ENCODE results near the gene SYCE1.

Gene SYCE1

DNA sequence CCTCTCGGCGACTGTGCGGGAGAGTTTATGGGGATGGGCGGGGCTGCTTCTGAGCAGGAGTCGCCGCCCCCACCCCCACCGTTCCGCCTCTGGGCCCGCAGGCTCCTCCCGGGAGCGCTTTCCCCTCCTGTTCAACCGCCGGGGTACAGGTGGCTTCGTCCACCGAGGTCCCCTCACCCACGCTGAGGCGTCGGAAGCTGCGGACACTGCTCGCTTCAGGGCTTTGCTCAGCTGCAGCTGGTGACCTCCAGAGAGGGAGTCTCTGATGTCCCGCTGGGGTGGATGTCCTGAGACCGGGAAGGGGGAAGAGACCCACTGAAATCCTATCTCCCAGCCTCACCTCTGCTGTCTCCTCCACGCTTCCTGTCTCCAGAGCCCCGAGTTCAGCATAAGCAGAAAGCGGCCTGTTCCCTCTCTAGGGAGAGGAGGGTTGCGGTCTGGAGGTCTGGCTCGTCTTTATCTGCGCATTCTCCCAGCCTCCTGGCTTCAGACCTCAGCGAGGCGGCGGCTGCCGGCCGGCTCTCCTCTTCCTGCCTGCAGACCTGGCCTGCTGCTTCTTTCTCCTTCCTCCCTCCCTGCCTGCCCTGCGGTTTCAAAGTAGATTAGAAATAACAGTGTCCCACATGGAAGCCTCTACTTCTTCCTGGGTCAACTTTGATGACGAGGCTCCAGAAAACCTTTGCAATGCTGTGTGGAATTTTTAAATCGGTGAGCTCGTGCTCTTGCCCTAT lies 36.4 kb downstream of the SYCE1 start:
- Histone ChIP-seq H2AFZ (ENCODE audit: low read depth) (no peak overlapping the region), H3K36me3 (ENCODE audit: insufficient read depth) (no peaks in the 10 kb centered on the region), H3K79me2 (ENCODE audit: insufficient read depth, low read depth) (no peaks in the 10 kb centered on the region), H3K27ac (no peak overlapping the region), H3K4me3 (IDR thresholded peaks at IDR 0.05; ENCODE audit: insufficient read depth, low read depth, low read length) (no peak overlapping the region), H3K27me3 (ENCODE audit: insufficient read depth, low read depth) (peaks cover 9% of the 10 kb centered on the region; the same call in 1 of the 2 replicates), H3K4me2 (no peak overlapping the region), H4K20me1 (ENCODE audit: insufficient read depth) (no peaks in the 10 kb centered on the region), H3K4me1 (ENCODE audit: low read depth, poor library complexity, severe bottlenecking) (no peaks in the 10 kb centered on the region), H3K9ac (no peak overlapping the region)
- TF ChIP-seq, protein P1, sequence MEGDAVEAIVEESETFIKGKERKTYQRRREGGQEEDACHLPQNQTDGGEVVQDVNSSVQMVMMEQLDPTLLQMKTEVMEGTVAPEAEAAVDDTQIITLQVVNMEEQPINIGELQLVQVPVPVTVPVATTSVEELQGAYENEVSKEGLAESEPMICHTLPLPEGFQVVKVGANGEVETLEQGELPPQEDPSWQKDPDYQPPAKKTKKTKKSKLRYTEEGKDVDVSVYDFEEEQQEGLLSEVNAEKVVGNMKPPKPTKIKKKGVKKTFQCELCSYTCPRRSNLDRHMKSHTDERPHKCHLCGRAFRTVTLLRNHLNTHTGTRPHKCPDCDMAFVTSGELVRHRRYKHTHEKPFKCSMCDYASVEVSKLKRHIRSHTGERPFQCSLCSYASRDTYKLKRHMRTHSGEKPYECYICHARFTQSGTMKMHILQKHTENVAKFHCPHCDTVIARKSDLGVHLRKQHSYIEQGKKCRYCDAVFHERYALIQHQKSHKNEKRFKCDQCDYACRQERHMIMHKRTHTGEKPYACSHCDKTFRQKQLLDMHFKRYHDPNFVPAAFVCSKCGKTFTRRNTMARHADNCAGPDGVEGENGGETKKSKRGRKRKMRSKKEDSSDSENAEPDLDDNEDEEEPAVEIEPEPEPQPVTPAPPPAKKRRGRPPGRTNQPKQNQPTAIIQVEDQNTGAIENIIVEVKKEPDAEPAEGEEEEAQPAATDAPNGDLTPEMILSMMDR (conservative IDR thresholded peaks at IDR 0.05; ENCODE audit: low read depth, low read length): no peak

DNA sequence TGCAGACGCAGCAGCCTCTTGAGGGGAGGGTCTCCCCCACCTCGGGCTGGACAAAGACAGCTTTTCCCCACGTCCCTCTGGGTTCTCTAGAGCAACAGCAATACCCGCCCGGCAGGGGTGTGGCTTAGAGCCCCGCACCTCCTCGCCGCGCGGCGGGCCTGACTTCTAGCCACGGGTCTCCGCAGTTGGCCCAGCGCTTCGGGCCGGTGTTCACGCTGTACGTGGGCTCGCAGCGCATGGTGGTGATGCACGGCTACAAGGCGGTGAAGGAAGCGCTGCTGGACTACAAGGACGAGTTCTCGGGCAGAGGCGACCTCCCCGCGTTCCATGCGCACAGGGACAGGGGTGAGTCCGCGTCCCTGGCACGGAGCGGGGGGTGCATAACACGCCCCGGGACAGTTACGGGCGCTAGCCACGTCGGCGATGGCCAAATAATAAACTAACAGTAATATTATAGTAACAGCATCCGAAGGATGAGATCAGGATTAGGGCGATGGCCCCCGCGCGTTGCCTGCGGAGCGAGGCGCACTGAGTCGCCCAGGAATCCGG lies 37.0 kb downstream of the SYCE1 start:
- H4K20me1 ChIP-seq (ENCODE audit: insufficient read depth): no peaks in the 10 kb centered on the region
- H3K36me3 ChIP-seq (ENCODE audit: insufficient read depth): no peaks in the 10 kb centered on the region
- peaks cover 11% of the 10 kb centered on the region; the same call in 1 of the 2 replicates for H3K27me3 ChIP-seq (ENCODE audit: insufficient read depth, low read depth)
- H3K79me2 ChIP-seq (ENCODE audit: insufficient read depth, low read depth): no peaks in the 10 kb centered on the region
- TF ChIP-seq, protein P1 (conservative IDR thresholded peaks at IDR 0.05; ENCODE audit: low read depth, low read length): no peak
- H3K27ac ChIP-seq: no peak overlapping the region
- H3K9ac ChIP-seq: no peak overlapping the region
- no peak overlapping the region for H2AFZ ChIP-seq (ENCODE audit: low read depth)
- H3K4me3 ChIP-seq (IDR thresholded peaks at IDR 0.05; ENCODE audit: insufficient read depth, low read depth, low read length): no peak overlapping the region
- no peaks in the 10 kb centered on the region for H3K4me1 ChIP-seq (ENCODE audit: low read depth, poor library complexity, severe bottlenecking)
- H3K4me2 ChIP-seq: no peak overlapping the region

DNA sequence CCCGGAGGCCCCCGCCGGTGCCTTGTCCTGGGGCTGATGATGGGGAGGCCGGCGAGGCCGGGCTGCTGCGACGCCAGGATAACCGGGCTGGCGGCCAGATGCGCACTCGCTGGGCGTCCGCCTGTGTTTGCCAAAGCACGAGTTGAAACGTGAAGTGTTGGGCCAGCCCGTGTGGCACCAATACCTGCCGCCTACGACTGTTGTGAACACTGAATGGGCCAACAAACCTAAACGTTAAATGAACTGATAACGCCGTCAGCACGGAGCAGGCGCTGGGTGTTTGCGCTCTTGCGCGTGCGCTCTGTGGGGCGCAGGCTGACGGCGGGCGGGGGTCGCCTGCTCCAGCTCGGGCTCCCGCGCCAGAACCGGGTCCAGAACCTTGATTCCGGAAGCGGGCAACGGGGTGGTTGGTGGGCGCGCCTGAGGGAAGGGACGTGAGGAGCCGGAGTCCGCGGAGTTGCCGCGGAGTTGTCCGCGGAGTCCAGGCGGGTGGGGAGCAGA lies 37.6 kb downstream of the SYCE1 start:
- Histone ChIP-seq H3K79me2 (ENCODE audit: insufficient read depth, low read depth) (no peaks in the 10 kb centered on the region), H3K4me1 (ENCODE audit: low read depth, poor library complexity, severe bottlenecking) (no peaks in the 10 kb centered on the region), H3K4me3 (IDR thresholded peaks at IDR 0.05; ENCODE audit: insufficient read depth, low read depth, low read length) (no peak overlapping the region), H4K20me1 (ENCODE audit: insufficient read depth) (no peaks in the 10 kb centered on the region), H3K36me3 (ENCODE audit: insufficient read depth) (no peaks in the 10 kb centered on the region), H3K4me2 (no peak overlapping the region), H3K27ac (no peak overlapping the region), H3K27me3 (ENCODE audit: insufficient read depth, low read depth) (peaks cover 15% of the 10 kb centered on the region), H2AFZ (ENCODE audit: low read depth) (no peak overlapping the region), H3K9ac (no peak overlapping the region)
- TF ChIP-seq, protein P1 (conservative IDR thresholded peaks at IDR 0.05; ENCODE audit: low read depth, low read length): no peak

DNA sequence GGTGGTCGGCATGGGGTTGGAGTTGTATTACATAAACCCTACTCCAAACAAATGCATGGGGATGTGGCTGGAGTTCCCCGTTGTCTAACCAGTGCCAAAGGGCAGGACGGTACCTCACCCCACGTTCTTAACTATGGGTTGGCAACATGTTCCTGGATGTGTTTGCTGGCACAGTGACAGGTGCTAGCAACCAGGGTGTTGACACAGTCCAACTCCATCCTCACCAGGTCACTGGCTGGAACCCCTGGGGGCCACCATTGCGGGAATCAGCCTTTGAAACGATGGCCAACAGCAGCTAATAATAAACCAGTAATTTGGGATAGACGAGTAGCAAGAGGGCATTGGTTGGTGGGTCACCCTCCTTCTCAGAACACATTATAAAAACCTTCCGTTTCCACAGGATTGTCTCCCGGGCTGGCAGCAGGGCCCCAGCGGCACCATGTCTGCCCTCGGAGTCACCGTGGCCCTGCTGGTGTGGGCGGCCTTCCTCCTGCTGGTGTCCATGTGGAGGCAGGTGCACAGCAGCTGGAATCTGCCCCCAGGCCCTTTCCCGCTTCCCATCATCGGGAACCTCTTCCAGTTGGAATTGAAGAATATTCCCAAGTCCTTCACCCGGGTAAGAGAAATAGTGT lies 38.3 kb downstream of the SYCE1 start, which contains the start of gene CYP2E1:
TSS of gene CYP2E1 (plus strand) at position 407 of the 632 bp plus-strand sequence. CDS start at position 440, 33 bp downstream.
- H3K79me2 ChIP-seq (ENCODE audit: insufficient read depth, low read depth): no peaks in the 10 kb centered on the region
- peaks cover 15% of the 10 kb centered on the region for H3K27me3 ChIP-seq (ENCODE audit: insufficient read depth, low read depth)
- H3K9ac ChIP-seq: no peak within 1 kb of the TSS
- no peaks in the 10 kb centered on the region for H3K4me1 ChIP-seq (ENCODE audit: low read depth, poor library complexity, severe bottlenecking)
- no peak within 1 kb of the TSS for H3K4me3 ChIP-seq (IDR thresholded peaks at IDR 0.05; ENCODE audit: insufficient read depth, low read depth, low read length)
- TF ChIP-seq, protein P1 (conservative IDR thresholded peaks at IDR 0.05; ENCODE audit: low read depth, low read length): no peak
- no peaks in the 10 kb centered on the region for H3K36me3 ChIP-seq (ENCODE audit: insufficient read depth)
- H4K20me1 ChIP-seq (ENCODE audit: insufficient read depth): no peaks in the 10 kb centered on the region
- H2AFZ ChIP-seq (ENCODE audit: low read depth): no peak within 1 kb of the TSS
- no peak within 1 kb of the TSS for H3K27ac ChIP-seq
- H3K4me2 ChIP-seq: no peak within 1 kb of the TSS

All from KMS-11 (cell line).